ENCODE data around the gene EIF2AK3.

DNA sequence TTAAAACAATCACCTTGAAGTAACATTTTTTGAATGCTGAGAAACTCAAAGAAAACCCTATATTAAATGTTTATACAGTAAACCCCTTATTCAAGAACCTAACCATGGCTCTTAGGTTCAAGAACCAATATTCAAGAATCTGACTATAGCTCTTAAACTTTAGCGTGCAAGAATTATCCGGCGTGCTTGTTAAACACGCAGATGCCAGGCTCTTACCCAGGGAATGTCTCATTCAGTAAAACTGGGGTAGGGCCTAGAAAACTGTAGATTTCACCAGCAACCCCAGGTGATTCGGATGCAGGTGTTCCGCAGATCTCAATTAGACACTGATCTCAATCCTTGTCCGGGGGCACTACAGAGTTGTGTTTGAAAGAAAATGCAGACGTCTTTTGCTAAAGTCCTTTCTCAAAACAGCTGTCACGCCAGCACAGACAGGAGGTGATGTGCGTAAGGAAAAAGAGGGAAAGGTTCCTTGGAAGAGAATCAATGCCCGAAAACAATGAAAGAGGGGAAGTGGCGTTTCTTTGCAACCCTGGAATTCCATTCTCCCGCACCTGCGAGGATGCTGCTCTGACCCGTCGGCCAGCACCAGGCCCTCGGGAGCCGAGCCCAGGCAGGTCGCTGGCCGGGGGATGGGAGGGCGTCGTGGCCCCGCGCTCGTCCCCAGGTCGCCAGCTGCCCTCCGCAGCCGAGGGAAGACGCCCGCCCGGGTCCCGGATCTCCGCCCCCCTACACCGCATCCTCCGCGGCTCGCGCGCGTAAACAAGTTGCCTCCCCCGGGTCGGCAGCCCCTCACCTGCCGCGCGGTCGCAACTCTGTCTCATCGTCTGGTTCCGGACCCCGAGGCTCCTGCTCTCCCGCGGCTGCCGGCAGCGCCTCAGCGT lies 851 bp downstream of the EIF2AK3 start:
- TF ChIP-seq, protein P1, sequence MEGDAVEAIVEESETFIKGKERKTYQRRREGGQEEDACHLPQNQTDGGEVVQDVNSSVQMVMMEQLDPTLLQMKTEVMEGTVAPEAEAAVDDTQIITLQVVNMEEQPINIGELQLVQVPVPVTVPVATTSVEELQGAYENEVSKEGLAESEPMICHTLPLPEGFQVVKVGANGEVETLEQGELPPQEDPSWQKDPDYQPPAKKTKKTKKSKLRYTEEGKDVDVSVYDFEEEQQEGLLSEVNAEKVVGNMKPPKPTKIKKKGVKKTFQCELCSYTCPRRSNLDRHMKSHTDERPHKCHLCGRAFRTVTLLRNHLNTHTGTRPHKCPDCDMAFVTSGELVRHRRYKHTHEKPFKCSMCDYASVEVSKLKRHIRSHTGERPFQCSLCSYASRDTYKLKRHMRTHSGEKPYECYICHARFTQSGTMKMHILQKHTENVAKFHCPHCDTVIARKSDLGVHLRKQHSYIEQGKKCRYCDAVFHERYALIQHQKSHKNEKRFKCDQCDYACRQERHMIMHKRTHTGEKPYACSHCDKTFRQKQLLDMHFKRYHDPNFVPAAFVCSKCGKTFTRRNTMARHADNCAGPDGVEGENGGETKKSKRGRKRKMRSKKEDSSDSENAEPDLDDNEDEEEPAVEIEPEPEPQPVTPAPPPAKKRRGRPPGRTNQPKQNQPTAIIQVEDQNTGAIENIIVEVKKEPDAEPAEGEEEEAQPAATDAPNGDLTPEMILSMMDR (IDR thresholded peaks at IDR 0.05), result no peak
- TF ChIP-seq POLR2A (IDR thresholded peaks at IDR 0.05) (no peak), EP300 (IDR thresholded peaks at IDR 0.05) (no peak)

Data from ovary (tissue), 3 donors.